Hematopoietic multipotent progenitor cell treated with erythropoietin and hydrocortisone succinate and interleukin-3 and kit ligand, for 17 days (in vitro differentiated cells): ENCODE measurements around the gene SPNS3.

ENCODE experiments used
- DNase-seq: peaks from one replicate; pipeline ENCODE4 v3.0.0-alpha.2; 2015; ENCODE audit warnings: low spot score

SPNS3 gene

GRCh38 chr17:4427505-4427904, 6.2 kb upstream of the SPNS3 start:
- DNase-seq: no peak

GRCh38 chr17:4436381-4436780, 2.6 kb downstream of the SPNS3 start:
- DNase-seq: no peak

DNA sequence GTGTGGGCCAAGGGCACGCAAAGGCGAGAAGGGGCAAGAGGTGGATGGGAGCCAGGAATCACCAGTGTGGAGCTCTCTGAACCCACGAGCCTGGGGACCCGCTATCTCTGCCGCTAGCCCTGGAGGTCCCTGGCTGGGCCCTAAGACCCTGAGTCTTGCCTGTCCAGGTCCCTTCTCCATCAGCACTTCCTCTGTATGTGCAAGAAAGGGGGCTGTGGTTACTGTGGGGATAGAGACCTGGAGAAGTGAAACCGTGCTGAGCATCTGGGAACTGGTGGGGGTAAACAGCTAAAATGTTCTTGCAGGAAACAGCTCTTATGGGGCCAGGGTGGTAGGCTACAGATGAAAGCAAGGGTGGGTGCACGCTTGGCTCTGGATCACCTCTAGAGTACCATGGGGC, 3.1 kb downstream of the SPNS3 start:
- DNase-seq: no peak

DNA sequence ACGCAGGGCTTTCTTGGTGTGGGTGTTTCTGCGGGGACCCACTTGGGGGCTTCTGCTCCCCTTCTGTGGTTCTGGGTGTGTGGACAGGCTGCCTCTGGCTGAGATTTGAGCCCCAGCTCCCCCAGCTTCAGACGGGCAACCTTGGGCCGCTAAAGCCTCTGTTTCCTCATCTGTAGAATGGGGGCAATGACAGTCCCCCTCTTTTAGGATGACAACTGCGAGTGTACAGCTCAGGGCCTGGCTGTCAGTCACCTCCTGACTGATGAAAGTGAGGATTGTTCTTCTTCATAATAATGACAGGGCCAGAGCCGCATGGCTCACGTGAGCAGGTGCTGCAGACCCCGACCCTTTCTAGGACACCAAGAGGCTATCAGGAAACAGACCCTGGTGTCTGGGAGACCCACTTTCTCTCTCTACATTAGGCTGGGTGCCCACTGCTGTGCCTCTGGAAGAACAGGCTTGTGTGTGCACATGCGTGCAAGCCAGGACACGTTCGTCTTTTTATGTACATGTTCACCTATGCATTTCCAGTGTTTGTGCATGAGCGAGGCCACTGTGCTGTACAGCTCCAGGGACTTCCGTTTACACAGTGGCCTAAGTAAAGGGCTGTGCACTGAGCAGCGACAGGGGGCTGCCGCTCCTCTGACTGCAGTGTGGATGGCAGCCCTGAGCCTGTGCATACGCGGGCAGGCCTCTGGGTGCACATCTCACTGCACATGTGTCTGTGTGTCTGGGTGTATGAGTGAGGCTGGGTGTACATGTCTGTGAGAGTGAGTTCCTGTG, 4.6 kb downstream of the SPNS3 start:
- no peak for DNase-seq

DNA sequence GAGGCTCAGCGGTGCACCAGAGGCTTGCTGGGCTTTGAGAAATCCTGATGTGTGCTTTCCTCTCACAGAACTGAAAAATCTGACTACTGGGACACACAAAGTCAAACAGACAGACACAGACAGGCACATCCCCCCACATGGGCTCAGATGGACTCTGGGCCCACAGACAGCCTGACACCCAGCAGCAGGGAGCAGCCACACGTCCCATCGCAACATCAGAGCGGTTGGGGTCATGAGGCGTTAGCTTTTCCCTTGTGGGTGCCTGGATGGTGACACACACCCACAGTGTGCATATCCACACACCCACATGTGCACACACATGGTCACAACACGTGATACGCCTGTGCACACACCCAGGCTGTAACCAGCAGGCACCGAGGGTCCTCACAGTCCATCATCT, 6.3 kb downstream of the SPNS3 start:
- DNase-seq: no peak

DNA sequence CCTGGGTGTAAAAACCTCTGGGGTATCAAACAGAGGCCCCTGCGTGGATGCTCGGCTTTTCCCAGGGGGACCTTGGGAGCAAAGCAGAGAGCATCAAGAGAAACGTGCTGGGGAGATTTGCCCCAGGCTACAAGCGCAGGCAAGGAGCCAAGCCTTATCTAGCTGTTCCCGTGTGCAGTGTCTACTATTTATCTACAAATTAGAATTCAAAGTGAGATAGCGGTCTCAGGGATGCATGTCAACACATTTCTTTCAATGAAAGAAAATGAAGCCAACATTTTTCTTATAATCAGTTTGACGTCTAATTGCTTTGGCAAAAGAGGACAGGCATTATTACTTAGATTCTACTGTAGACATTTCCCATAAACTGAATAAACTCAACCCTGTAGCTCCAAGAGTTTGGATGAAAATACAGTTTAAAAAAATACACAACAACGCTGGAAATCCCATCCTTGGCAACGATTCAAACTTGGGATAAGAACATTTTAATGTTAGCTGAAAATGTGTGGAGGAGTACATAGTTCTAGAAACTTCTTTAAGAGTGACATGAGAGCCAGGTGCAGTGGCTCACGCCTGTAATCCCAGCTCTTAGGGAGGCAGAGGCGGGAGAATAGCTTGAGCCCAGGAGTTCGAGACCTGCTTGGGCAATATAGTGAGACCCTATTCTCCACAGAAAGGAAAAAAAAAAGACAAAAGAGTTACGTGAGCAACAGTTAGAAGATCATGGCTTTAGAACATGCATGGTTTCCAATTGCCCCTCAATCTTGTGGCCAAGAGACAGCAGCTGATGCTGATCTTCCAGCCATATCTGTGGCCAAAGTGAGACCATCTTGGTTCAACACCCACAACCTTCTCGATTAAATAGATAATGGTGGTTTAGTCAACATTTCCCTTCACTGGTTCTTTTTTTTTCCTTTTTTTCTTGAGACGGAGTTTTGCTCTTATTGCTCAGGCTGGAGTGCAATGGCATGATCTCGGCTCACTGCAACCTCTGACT, 7.2 kb downstream of the SPNS3 start:
- no peak for DNase-seq

- no peak for DNase-seq
Measured at GRCh38 chr17:4442582-4442981, 8.8 kb downstream of the SPNS3 start.

- DNase-seq: no peak
Measured at GRCh38 chr17:4443476-4443875, 9.7 kb downstream of the SPNS3 start.

DNA sequence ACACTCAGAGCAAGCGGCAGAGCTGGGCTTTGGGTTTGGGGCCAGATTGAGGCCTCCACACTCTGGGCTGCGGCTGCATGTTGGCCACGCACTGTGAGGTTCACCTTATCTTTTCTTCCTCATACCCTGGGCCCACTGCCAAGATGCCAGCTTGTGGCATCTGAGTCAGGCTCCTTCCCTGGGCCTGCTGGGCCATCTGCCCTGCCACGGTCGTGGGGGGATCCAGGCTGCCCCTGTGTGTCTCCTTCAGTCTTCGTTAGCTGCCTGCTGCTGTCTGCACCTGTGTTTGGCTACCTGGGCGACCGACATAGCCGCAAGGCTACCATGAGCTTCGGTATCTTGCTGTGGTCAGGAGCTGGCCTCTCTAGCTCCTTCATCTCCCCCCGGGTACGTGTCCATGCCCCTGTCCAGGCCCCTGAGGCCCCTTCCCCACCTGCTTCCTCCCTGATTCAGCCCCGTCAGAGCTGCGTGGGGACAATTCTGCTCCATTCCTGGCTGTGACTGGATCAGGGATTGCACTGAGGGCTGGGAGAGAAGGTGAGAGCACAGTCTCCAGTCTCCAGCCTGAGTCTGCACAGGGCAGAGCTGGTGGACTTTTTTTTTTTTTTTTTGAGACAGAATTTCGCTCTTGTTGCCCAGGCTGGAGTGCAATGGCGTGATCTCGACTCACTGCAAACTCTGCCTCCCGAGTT, 11.2 kb downstream of the SPNS3 start:
- DNase-seq: peak; percentile 33

DNA sequence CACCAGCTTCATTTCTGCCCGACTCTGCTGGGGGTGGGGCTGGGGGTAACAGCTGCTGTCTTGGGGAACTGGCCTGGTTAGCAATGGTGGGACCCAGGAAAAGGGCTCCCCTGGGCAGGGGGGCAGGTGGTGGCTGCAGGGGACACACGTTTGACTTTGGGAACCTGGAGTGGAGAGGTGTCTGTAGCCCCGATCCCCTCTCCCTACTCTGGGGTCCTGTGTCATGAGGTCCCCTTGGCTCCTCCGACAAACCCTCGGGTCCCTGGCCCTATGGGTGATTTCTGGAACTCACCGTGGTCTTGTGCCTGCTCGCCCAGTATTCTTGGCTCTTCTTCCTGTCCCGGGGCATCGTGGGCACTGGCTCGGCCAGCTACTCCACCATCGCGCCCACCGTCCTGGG, 12.0 kb downstream of the SPNS3 start:
- DNase-seq: no peak

- DNase-seq: no peak
Measured at GRCh38 chr17:4446326-4447071, 12.8 kb downstream of the SPNS3 start.

- no peak for DNase-seq
Measured at GRCh38 chr17:4448197-4448980, 14.6 kb downstream of the SPNS3 start.

DNA sequence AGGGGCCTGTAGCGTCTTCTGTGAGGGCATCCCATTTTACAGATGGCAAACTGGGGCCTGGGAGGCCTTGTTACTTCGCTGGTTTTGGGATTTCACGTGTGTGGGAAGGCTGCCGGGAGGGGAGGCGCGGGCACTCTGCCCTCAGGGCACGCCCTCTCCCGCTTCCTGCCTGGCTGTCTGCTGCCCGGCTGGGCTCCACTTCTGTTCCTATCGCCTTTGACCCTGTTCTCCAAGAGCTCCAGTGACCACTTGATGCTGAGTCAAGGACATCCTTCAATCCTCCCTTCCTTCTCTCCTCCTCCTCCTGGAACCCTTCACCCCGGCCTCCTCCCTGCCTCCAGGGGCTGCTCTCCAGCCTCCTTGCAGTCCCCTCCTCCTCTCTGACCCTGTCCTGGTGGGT, 16.0 kb downstream of the SPNS3 start:
- DNase-seq: no peak

DNA sequence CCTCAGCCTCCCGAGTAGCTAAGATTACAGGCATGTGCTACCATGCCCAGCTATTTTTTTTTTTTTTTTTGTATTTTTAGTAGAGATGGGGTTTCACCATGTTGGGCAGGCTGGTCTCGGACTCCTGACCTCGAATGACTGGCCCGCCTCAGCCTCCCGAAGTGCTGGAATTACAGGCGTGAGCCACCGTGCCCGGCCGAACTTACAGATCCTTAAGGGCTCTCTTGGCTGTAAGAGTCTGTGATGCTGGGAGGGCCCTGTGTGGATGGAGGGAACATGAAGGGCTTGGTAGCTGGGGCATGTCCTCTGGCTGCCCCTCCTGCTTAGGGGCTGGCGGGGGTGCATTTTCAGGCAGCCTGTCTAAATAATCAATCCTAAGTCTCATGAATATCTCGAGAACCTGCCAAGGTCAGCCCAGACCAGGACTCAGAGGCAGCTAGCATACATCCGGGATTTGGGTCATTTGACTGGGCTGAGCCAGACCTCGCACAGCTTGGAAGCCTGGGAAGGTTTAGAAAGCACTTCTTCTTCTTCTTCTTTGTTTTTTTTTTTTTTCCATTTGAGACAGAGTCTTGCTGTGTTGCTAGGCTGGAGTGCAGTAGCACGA, 17.1 kb downstream of the SPNS3 start:
- DNase-seq: no peak

DNA sequence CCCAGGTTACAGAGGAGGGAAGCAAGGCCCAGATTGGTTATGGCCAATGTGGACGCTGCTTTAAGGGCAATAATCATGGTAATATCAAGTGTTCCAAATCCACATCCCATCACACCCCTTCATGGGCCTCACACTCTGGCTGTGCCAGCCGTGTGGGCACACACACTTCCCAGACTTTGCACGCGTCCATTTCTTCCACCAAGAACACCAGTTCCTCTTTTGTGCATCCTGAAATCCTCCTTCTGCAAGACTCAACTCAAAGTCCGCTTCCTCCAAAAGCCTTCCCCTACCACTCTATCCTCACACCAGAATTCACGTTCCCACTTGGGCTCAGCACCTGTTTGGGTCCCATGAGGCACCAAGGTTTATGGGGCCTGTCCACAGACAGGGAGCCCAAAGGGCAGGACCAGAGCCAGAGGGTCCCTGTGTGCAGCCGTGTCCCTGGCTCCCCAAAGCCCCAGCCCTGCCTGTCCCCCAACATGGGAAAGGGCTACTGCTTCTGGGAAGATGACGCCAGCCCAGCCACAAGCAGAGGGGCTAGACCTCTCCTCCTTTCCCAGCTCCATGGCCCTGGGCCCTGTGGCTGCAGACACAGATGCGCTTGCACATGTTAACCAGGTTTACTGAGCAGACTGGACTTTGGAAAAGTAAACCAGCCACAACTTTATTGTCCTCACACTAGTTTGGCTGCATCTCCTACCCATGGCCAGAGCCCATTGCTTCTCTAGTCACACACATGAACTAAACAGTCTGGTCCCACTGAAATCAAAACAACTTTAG, 20.3 kb downstream of the SPNS3 start:
- no peak for DNase-seq

DNA sequence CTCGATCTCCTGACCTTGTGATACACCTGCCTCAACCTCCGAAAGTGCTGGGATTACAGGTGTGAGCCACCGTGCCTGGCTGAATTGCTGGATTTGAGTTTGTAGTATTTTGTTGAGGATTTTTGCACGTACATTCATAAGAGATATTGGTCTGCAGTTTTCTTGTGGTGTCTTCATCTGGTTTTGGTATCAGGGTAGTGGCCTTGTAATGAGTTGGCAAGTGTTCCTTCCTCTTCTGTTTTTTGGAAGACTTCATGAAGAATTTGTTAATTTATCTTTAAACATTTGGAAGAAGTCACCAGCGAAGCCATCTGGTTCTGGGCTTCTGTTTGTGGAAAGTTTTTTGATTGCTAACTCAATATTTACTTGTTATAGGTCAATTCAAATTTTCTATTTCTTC, 26.9 kb downstream of the SPNS3 start:
- no peak for DNase-seq

DNA sequence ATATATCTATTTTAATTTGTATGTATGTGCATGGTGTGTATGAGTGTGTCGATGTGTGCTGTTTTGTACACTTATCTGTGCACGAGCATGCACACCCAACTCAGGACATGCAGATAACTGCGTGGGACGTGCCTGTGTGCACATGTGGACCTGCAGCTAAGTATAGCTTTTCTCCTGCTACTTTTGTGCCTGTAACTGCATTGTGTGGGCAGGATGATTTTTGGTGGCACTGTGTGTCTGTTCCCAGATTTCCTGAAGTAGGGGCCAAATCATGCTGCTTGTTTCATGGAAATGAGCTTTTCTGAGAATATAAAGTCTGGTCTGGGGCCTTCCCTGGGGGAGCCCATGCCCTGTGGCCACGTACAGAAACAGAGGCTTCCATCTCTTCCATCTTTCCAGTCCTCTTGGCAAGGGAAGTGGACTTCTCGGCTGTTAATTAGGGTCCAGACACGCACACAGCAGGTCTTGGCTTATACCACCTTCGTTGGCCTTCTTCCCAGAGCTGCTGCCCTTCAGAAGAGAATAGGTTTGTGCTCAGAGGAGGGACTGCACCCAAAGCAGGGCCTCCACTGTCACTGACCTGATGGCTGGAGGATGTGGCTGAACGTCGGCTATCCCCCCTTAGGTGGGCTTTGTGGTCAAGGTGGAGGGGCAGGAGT, 30.2 kb downstream of the SPNS3 start:
- DNase-seq: no peak

DNA sequence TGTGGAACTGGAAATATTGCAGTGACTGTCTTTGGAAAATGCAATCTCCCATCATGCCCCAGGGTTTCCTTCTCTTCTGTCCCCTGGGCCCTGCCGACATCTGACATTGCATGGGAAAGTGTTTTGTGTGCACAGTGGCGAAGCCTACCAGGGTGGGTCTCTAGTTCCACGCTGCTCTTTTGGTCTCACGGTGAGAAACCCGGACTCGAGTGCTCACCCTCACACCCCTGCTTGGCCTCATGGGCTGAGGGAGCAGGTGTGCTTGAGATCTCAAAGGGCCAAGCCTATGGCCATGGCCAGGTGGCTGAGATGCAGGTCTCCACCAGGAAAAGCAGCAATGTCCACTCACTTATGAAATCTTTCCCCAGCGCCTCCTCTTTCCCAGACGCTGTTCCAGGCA, 32.0 kb downstream of the SPNS3 start:
- DNase-seq: no peak

DNA sequence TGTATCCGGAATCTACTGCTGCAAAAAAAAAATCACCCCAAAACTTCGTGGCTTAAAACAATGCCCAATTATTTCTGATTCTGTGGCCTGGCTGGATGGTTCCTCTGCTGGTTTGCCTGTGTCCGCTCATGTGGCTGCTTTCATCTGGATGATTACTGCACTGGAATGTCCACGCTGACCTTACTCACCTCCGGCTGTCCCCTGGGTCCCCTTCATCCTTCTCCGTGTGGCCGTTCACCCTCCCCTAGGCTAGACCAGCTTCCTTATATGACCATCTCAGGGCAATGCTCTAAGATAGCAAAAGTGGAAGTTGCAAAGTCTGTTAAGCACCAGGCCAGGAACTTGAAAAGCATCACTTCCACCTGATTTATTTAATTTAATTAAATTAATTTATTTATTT, 33.5 kb downstream of the SPNS3 start:
- no peak for DNase-seq
